Sigmoid colon (tissue), 7 donors: Measurements from ENCODE around the gene KIAA0513. TPM values are rescaled to one million over a fixed set of nuclear protein-coding genes. Genes with fewer than 3 reads are reported as not detected.

Experiments
- DNase-seq: peaks from one replicate; pipeline ENCODE4 v3.0.0-alpha.2; 2019
- H3K27ac ChIP-seq, 4 donors: fragments of 200-600 bp; sonication (generic); one replicate each; pipeline ENCODE4 v1.5.1; 2016 to 2019; ENCODE audit warnings: mild to moderate bottlenecking in 1 of 4
- H3K27me3 ChIP-seq, 3 donors: fragments of 200-600 bp; sonication (generic); one replicate each; pipeline ENCODE4 v1.5.1; 2019; ENCODE audit warnings: mild to moderate bottlenecking in 1 of 3
- H3K36me3 ChIP-seq, 4 donors: fragments of 200-600 bp; sonication (generic); one replicate each; pipeline ENCODE4 v1.5.1; 2016 to 2019
- H3K4me1 ChIP-seq, 4 donors: fragments of 200-600 bp; sonication (generic); one replicate each; pipeline ENCODE4 v1.5.1; 2017 to 2019
- H3K4me3 ChIP-seq, 4 donors: fragments of 200-600 bp; sonication (generic); one replicate each; pipeline ENCODE4 v1.5.1; 2017 to 2019; ENCODE audit warnings: mild to moderate bottlenecking in 2 of 4, moderate library complexity in 1 of 4
- H3K9me3 ChIP-seq, 4 donors: fragments of 200-600 bp in 3 of 4; sonication (generic) in 3 of 4; one replicate each; pipeline versions ENCODE4 v1.5.1 to v1.6.1; 2013 to 2019
- EP300 ChIP-seq, 4 donors: sonication (generic); formaldehyde crosslinking; IDR thresholded peaks; one replicate each; pipeline ENCODE4 v1.6.1; 2017; ENCODE audit warnings: antibody characterized with exemption in 4 of 4
- POLR2A ChIP-seq, 2 donors: fragments of 450-650 bp; IDR thresholded peaks; one replicate each; pipeline ENCODE4 v1.6.1; 2016; ENCODE audit warnings: antibody characterized with exemption in 2 of 2, mild to moderate bottlenecking in 2 of 2, moderate library complexity in 2 of 2
- POLR2AphosphoS5 ChIP-seq, 4 donors: sonication (generic); formaldehyde crosslinking; IDR thresholded peaks; one replicate each; pipeline ENCODE4 v1.6.1; 2017; ENCODE audit warnings: antibody characterized with exemption in 4 of 4
- WGBS, 2 donors: extraction: QIAGEN DNeasy Blood & Tissue Kit; methylation state at CpG; one replicate each; pipeline ENCODE4 v1.1.7; 2013; 5-methylcytosine and 5-hydroxymethylcytosine counted together
- intact Hi-C: fragments of 100-400 bp; cut with DNase I; formaldehyde crosslinking; loops from one replicate; pipeline ENCODE4 v1.15.1; 2023
- polyA plus RNA-seq, 3 donors: library from polyadenylated mRNA; stranded (reverse); fragments of 200-250 nt; gene quantifications; one replicate each; pipeline ENCODE4 v1.2.3, GENCODE V29; 2013
- total RNA-seq, 4 donors: library from RNA; depleted of rRNA; stranded (reverse); fragments of >200 nt; gene quantifications; one replicate each; pipeline ENCODE4 v1.1.0, GENCODE V29; 2016
- TF ChIP-seq, protein P1 (sequence below), 4 experiments: fragments of 450-650 bp in 3 of 4; fragments of 200-600 bp in 1 of 4; IDR thresholded peaks; one replicate each; pipeline ENCODE4 v1.5.1; 2016 to 2019; ENCODE audit warnings: antibody characterized with exemption in 4 of 4, mild to moderate bottlenecking in 3 of 4, moderate library complexity in 2 of 4
- donor health status: healthy with polysubstance abuse.
- donor health status: Bipolar disorder and iron deficiency.
- donor health status: healthy.

Gene KIAA0513
- total and polyA plus RNA-seq, 7 donors = 8.4 to 40.2 (median 18.6) TPM

DNA sequence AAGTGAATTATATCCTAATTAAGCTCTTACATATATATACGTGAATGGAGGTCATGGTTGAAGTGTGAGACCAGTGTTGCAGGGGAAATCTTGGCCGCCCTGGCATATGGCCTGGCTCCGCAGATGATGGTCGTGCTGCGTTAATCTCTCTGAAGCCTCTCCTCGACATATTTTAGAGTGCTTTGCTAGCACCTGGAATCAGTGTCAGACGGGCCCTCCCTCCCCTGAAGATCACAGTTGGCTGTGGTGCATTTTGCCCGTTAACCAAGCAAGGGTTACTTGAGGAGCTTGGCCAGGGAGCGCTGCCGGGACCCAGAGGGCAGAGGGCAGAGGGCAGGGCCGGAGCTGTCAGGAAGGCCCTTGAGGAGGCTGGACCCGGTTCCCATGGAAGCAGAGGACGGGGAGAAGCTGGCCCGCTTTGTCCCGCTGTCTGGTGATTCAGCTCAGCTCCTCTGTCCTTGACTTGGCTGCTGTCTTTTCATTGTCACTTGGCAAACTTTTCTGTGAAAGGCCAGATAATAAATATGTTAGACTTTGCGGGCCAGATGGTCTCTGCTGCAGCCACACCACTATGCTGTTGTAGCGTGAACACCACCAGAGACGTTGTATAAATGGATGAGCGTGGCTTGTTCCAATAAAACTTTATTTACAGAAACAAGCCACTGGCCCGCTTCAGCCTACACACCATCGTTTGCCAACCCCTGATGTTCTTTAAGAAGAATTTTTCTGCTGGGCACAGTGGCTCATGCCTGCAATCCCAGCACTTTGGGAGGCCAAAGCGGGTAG, 52.4 kb downstream of the KIAA0513 start:
- intact Hi-C loops = no loop called here
- H3K27ac ChIP-seq = no peak overlapping the region
- H3K36me3 ChIP-seq = peaks cover 0 to 72% (median 28%) of the 10 kb centered on the region in 4 donors
- H3K9me3 ChIP-seq = no peaks in the 10 kb centered on the region
- WGBS, 2 donors = 86 to 87% methylated on average over 22 of the region's 22 CpGs
- TF ChIP-seq, protein P1, sequence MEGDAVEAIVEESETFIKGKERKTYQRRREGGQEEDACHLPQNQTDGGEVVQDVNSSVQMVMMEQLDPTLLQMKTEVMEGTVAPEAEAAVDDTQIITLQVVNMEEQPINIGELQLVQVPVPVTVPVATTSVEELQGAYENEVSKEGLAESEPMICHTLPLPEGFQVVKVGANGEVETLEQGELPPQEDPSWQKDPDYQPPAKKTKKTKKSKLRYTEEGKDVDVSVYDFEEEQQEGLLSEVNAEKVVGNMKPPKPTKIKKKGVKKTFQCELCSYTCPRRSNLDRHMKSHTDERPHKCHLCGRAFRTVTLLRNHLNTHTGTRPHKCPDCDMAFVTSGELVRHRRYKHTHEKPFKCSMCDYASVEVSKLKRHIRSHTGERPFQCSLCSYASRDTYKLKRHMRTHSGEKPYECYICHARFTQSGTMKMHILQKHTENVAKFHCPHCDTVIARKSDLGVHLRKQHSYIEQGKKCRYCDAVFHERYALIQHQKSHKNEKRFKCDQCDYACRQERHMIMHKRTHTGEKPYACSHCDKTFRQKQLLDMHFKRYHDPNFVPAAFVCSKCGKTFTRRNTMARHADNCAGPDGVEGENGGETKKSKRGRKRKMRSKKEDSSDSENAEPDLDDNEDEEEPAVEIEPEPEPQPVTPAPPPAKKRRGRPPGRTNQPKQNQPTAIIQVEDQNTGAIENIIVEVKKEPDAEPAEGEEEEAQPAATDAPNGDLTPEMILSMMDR (IDR thresholded peaks at IDR 0.05) = no peak
- TF ChIP-seq POLR2A (IDR thresholded peaks at IDR 0.05) (no peak), EP300 (IDR thresholded peaks at IDR 0.05) (no peak), POLR2AphosphoS5 (IDR thresholded peaks at IDR 0.05) (no peak)
- no peaks in the 10 kb centered on the region for H3K4me1 ChIP-seq
- no peak overlapping the region for H3K4me3 ChIP-seq
- no peaks in the 10 kb centered on the region for H3K27me3 ChIP-seq
- DNase-seq = no peak

DNA sequence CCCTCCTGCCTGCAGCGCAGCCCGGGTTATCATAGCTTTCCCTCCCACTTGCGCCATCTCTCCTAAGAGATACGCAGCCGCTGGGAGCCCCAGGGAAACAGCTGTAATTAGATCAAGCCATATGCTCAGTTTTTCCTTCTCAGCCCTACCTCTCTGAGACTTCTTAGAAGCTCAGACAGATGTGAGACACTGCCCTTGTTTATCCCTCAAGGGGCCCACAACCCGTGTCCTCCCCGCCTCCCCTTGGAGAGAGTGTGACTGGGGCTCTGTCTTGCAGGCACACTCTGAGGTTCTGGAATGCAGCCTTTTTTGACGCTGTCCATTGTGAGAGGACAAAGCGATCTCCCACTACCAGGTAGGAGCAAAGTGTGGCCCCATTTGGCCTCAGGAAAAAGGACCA, 53.4 kb downstream of the KIAA0513 start:
- no peak overlapping the region for H3K4me3 ChIP-seq
- 86 to 93% methylated on average over 9 of the region's 9 CpGs for WGBS, 2 donors
- TF ChIP-seq EP300 (IDR thresholded peaks at IDR 0.05) (no peak), POLR2A (IDR thresholded peaks at IDR 0.05) (no peak), POLR2AphosphoS5 (IDR thresholded peaks at IDR 0.05) (no peak)
- TF ChIP-seq, protein P1 (IDR thresholded peaks at IDR 0.05) = no peak
- peaks cover 0 to 68% (median 28%) of the 10 kb centered on the region in 4 donors for H3K36me3 ChIP-seq
- no peak overlapping the region for H3K27ac ChIP-seq
- no peak for DNase-seq
- peaks cover 0 to under 1% (median 0%) of the 10 kb centered on the region in 4 donors for H3K4me1 ChIP-seq
- no peaks in the 10 kb centered on the region for H3K27me3 ChIP-seq
- no peaks in the 10 kb centered on the region for H3K9me3 ChIP-seq
- intact Hi-C loops = no loop called here

DNA sequence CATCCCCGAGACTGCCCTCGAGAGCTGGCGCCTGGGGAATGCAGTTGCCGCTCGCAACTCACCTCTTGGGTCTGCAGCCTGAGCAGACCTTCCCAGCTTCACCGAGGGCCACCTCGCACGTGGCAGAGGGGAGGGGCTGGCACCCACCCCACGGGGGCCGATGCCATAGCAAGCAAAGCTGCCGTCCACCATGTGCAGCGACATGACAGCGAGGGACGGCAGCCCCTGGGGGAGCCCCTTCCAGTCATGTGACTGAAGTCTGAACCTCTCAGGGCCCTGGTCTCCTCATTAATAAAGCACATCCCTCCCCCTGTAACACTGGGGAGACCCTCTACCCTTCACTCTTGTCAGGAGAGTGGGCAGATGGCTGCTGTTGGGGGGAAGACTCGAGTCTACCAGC, 54.2 kb downstream of the KIAA0513 start:
- H3K27ac ChIP-seq = no peak overlapping the region
- no peak for DNase-seq
- H3K9me3 ChIP-seq = no peaks in the 10 kb centered on the region
- H3K36me3 ChIP-seq = peaks cover 0 to 61% (median 26%) of the 10 kb centered on the region in 4 donors
- WGBS, 2 donors = 92% methylated on average over 15 of the region's 15 CpGs
- intact Hi-C loops = loop anchor here (1.0 kb wide), 1 partner anchor 8 kb away; no protein-coding TSS in a partner anchor
- TF ChIP-seq POLR2AphosphoS5 (IDR thresholded peaks at IDR 0.05) (no peak), POLR2A (IDR thresholded peaks at IDR 0.05) (no peak), EP300 (IDR thresholded peaks at IDR 0.05) (no peak)
- TF ChIP-seq, protein P1 (IDR thresholded peaks at IDR 0.05) = no peak
- H3K4me1 ChIP-seq = peaks cover 0 to 8% (median 5%) of the 10 kb centered on the region in 4 donors
- H3K27me3 ChIP-seq = no peaks in the 10 kb centered on the region
- H3K4me3 ChIP-seq = no peak overlapping the region

DNA sequence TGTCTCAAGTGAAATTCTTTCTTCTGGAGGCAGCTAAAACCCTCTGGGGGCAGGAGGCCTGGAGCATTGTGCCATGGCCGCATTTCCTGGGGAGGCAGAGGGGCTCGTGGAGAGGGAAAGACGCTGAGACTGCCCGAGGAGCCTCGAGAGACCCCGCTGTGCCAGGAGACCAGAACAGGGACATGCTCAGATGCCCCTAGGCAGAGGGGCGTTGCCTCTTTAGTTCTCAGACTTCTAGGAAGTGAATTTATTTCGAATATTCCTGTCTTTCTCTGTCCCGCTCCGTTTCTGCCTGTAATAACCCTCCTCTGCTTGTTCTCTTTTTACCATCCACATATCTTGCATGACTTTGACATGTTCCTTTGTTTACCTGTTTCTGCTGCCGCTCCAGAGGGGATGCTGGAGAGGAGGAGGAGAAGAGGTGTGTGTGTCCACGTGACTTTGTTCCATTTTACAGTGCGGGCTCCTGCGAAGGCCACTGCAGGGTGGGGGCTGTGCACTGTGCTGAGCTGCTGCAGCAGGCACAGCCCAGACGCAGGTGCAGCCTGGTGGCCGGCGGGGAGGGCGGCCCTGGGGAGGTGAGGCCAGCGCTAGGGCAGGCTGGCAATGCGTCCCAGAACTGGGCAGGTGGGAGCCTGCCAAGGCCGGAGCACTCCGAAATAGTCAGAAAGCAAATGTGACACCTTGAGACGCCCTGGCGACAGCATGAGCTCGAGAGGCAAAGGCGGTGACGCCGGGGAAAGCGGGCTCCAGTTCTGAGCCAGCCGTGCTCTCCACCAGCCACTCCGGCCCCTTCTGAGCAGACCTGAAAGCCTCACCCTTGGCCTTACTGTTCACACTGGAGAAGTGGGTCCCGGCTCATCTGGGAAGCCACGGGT, 54.8 kb downstream of the KIAA0513 start:
- H3K4me3 ChIP-seq = no peak overlapping the region
- DNase-seq = no peak
- no peaks in the 10 kb centered on the region for H3K9me3 ChIP-seq
- intact Hi-C loops = loop anchor here (1.0 kb wide), 1 partner anchor 9 kb away; no protein-coding TSS in a partner anchor
- no peak overlapping the region for H3K27ac ChIP-seq
- WGBS, 2 donors = 58 to 70% methylated on average over 33 of the region's 33 CpGs
- H3K36me3 ChIP-seq = peaks cover 0 to 58% (median 23%) of the 10 kb centered on the region in 4 donors
- H3K4me1 ChIP-seq = peaks cover 0 to 8% (median 6%) of the 10 kb centered on the region in 4 donors
- H3K27me3 ChIP-seq = no peaks in the 10 kb centered on the region
- TF ChIP-seq, protein P1 (IDR thresholded peaks at IDR 0.05) = no peak
- TF ChIP-seq EP300 (IDR thresholded peaks at IDR 0.05) (no peak), POLR2A (IDR thresholded peaks at IDR 0.05) (no peak), POLR2AphosphoS5 (IDR thresholded peaks at IDR 0.05) (no peak)
